Liver (tissue), 3 donors: ENCODE results near the gene ACSF2.

Experiments used
- FOXA1 ChIP-seq: IDR thresholded peaks from 2 replicates; pipeline ENCODE4 v1.6.1; 2016; ENCODE audit warnings: antibody characterized with exemption
- GABPA ChIP-seq, 2 donors: IDR thresholded peaks in 1 of 2; conservative IDR thresholded peaks in 1 of 2; 2 replicates each; pipeline ENCODE4 v1.6.1; 2016; ENCODE audit warnings: antibody characterized with exemption in 2 of 2, mild to moderate bottlenecking in 1 of 2, moderate library complexity in 1 of 2
- HNF4G ChIP-seq: IDR thresholded peaks from 2 replicates; pipeline ENCODE4 v1.6.1; 2016; ENCODE audit warnings: antibody characterized with exemption
- JUND ChIP-seq, 2 donors: IDR thresholded peaks; 2 replicates each; pipeline ENCODE4 v1.6.1; 2016; ENCODE audit warnings: antibody characterized with exemption in 2 of 2
- RAD21 ChIP-seq, 2 donors: IDR thresholded peaks; 2 replicates each; pipeline ENCODE4 v1.6.1; 2016; ENCODE audit warnings: antibody characterized with exemption in 2 of 2, mild to moderate bottlenecking in 2 of 2
- REST ChIP-seq: IDR thresholded peaks from 2 replicates; pipeline ENCODE4 v1.6.1; 2016; ENCODE audit warnings: antibody characterized with exemption, mild to moderate bottlenecking
- TAF1 ChIP-seq: conservative IDR thresholded peaks from 2 replicates; pipeline ENCODE4 v1.6.1; 2016; ENCODE audit warnings: antibody characterized with exemption, mild to moderate bottlenecking
- YY1 ChIP-seq: IDR thresholded peaks from 2 replicates; pipeline ENCODE4 v1.6.1; 2016; ENCODE audit warnings: antibody characterized with exemption, mild to moderate bottlenecking
- TF ChIP-seq, protein P1 (sequence below): fragments of 150-350 bp; IDR thresholded peaks from 2 replicates; pipeline ENCODE4 v1.5.1; 2017; ENCODE audit warnings: improper control_type of control experiment, low read depth, low read length; ENCODE audit not compliant: missing input control
- TF ChIP-seq, protein P2 (sequence below): IDR thresholded peaks from 2 replicates; pipeline ENCODE4 v1.6.1; 2016; ENCODE audit warnings: antibody characterized with exemption
- TF ChIP-seq, protein P3 (sequence below): IDR thresholded peaks from 2 replicates; pipeline ENCODE4 v1.6.1; 2016; ENCODE audit warnings: antibody characterized with exemption
- donor health status: healthy.
- donor health status: healthy.

DNA sequence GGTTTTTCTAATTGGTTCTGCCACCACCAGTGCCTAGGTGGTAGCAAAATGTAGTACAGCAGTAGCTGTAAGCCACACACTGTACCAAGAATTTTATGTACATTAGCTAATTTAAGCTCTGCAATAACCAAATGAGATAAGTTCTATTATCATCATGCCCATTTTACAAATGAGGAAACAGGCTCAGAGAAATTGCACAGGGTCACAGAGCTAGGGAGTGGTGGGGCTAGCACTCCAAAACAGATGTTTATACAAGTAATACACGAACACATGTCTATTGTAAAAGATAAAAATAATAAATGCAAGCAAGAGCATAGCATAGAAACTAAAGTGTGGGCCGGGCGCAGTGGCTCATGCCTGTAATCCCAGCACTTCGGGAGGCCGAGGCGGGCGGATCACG, 66.2 kb downstream of the ACSF2 start:
- TF ChIP-seq JUND (IDR thresholded peaks at IDR 0.05): no peak
- no peak for TF ChIP-seq RAD21 (IDR thresholded peaks at IDR 0.05)
- TF ChIP-seq GABPA (IDR thresholded peaks at IDR 0.05 in 1 of 2, conservative IDR thresholded peaks at IDR 0.05 in 1 of 2): no peak
- TF ChIP-seq, protein P1, sequence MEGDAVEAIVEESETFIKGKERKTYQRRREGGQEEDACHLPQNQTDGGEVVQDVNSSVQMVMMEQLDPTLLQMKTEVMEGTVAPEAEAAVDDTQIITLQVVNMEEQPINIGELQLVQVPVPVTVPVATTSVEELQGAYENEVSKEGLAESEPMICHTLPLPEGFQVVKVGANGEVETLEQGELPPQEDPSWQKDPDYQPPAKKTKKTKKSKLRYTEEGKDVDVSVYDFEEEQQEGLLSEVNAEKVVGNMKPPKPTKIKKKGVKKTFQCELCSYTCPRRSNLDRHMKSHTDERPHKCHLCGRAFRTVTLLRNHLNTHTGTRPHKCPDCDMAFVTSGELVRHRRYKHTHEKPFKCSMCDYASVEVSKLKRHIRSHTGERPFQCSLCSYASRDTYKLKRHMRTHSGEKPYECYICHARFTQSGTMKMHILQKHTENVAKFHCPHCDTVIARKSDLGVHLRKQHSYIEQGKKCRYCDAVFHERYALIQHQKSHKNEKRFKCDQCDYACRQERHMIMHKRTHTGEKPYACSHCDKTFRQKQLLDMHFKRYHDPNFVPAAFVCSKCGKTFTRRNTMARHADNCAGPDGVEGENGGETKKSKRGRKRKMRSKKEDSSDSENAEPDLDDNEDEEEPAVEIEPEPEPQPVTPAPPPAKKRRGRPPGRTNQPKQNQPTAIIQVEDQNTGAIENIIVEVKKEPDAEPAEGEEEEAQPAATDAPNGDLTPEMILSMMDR: no peak
- no peak for TF ChIP-seq TAF1
- no peak for TF ChIP-seq YY1
- TF ChIP-seq, protein P2, sequence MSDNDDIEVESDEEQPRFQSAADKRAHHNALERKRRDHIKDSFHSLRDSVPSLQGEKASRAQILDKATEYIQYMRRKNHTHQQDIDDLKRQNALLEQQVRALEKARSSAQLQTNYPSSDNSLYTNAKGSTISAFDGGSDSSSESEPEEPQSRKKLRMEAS: no peak
- no peak for TF ChIP-seq REST
- no peak for TF ChIP-seq FOXA1
- TF ChIP-seq, protein P3, sequence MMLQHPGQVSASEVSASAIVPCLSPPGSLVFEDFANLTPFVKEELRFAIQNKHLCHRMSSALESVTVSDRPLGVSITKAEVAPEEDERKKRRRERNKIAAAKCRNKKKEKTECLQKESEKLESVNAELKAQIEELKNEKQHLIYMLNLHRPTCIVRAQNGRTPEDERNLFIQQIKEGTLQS: no peak
- TF ChIP-seq HNF4G: no peak
